ENCODE results near the gene GADD45G. TPM values are rescaled to one million over a fixed set of nuclear protein-coding genes. Genes with fewer than 3 reads are reported as not detected.

Gene GADD45G
- total RNA-seq, 1 experiment from 2014 or later = 10.6 TPM

- no peak for TF ChIP-seq SP1 (CRISPR knock-in tag; conservative IDR thresholded peaks at IDR 0.05)
- no peak for TF ChIP-seq GABPB1 (CRISPR knock-in tag; IDR thresholded peaks at IDR 0.05)
- no peak for TF ChIP-seq ZBTB43 (CRISPR knock-in tag; IDR thresholded peaks at IDR 0.05)
- TF ChIP-seq FOXP1 (CRISPR knock-in tag; IDR thresholded peaks at IDR 0.05; ENCODE audit: borderline replicate concordance) = no peak
- no peak for TF ChIP-seq JAZF1 (CRISPR knock-in tag; IDR thresholded peaks at IDR 0.05)
- no peak for TF ChIP-seq FOXK1 (CRISPR knock-in tag; IDR thresholded peaks at IDR 0.05)
- no peak for TF ChIP-seq ZNF396 (CRISPR knock-in tag; IDR thresholded peaks at IDR 0.05; ENCODE audit: borderline replicate concordance)
- TF ChIP-seq FOXP4 (CRISPR knock-in tag; IDR thresholded peaks at IDR 0.05) = no peak
- no peak for TF ChIP-seq ESRRA (CRISPR knock-in tag; IDR thresholded peaks at IDR 0.05; ENCODE audit: borderline replicate concordance)
- no peak for TF ChIP-seq E2F1 (CRISPR knock-in tag; IDR thresholded peaks at IDR 0.05)
- no peak for TF ChIP-seq ETV6 (CRISPR knock-in tag; IDR thresholded peaks at IDR 0.05)
- TF ChIP-seq ZNF512 (CRISPR knock-in tag; IDR thresholded peaks at IDR 0.05; ENCODE audit: borderline replicate concordance) = no peak
- no peak for TF ChIP-seq ATF6 (CRISPR knock-in tag; IDR thresholded peaks at IDR 0.05)
- no peak for TF ChIP-seq NR2C2 (CRISPR knock-in tag; IDR thresholded peaks at IDR 0.05)
- no peak for TF ChIP-seq EMX1 (CRISPR knock-in tag; IDR thresholded peaks at IDR 0.05)
- no peak for TF ChIP-seq ZNF317 (CRISPR knock-in tag; IDR thresholded peaks at IDR 0.05; ENCODE audit: borderline replicate concordance, low read depth)
- TF ChIP-seq PRDM15 (CRISPR knock-in tag; IDR thresholded peaks at IDR 0.05) = no peak
- no peak for TF ChIP-seq ARID4B (CRISPR knock-in tag; IDR thresholded peaks at IDR 0.05; ENCODE audit: borderline replicate concordance)
- no peak for TF ChIP-seq KAT7 (CRISPR knock-in tag; IDR thresholded peaks at IDR 0.05; ENCODE audit: borderline replicate concordance)
- no peak for TF ChIP-seq CTCF (IDR thresholded peaks at IDR 0.05)
- H3K27me3 Mint-ChIP-seq (ENCODE audit: low read depth) = no peaks in the 10 kb centered on the region; the same call in 1 of the 2 replicates
- ATAC-seq (no peak), DNase-seq (ENCODE audit: low spot score) (no peak)
- no peak overlapping the region for H3K4me3 Mint-ChIP-seq
- H3K4me1 Mint-ChIP-seq = peaks cover 32% of the 10 kb centered on the region
- H3K9me3 Mint-ChIP-seq = no peaks in the 10 kb centered on the region
- no peaks in the 10 kb centered on the region for H3K36me3 Mint-ChIP-seq
- H3K27ac Mint-ChIP-seq = no peak overlapping the region
- ChIA-PET POLR2A (no interaction called here), CTCF (interaction anchor here (1.5 to 5.4 kb wide), 2 partner anchors 18 to 28 kb away, joined by 5 to 46 read pairs; partner anchors contain the start of gene GADD45G)
Observed at GRCh38 chr9:89621676-89622075, 16.9 kb downstream of the GADD45G start.
